GM19035 (cell line): ENCODE data around the gene DLK1.

Experiments used
- ATAC-seq: cut with Tn5 transposase; IDR thresholded peaks from one replicate; pipeline ENCODE4 v1.9.1; 2021; ENCODE audit not compliant: unreplicated experiment

The DLK1 gene

DNA sequence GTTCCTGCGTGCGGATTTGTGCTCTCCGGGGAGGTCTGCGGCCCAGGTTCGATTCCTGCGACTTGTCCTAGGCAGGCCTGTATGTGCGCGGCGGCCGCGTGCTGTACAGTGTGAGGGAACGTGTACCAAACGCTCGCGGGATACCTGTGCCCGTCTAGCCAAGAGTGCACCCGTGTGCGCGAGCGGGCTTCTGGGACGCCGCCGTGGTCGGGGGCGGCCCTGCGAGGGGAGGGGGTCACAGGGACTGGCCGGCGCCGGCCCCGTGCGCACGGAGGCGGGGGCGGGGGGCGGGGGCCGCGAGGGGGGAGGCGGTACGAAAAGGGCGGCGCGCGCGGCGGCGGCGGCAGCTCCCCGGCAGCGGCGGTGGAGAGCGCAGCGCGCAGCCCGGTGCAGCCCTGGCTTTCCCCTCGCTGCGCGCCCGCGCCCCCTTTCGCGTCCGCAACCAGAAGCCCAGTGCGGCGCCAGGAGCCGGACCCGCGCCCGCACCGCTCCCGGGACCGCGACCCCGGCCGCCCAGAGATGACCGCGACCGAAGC is at the start of gene DLK1:
Gene DLK1 (plus strand): TSS at position 343 of the 536 bp plus-strand sequence. CDS start 177 bp downstream, at position 520.
- no peak for ATAC-seq

DNA sequence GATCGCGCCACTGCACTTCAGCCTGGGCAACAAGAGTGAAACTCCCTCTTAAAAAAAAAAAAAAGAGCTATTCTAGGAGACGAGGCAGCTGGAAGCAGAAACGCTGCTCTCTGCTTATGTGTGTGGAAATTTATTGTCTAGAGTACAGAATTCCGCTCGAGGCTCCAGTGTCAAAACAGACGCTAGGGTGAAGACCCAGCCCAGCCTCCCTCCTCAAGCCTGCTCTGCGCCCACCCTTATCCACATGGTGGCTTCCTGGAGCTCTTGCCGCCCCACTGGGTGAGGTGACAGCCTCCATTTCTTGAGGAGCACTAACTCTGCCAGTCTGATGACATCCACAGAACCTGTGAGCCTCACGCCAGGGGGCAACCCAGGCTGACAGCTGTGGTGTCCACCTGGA is 49.5 kb upstream of the DLK1 start:
- no peak for ATAC-seq

- ATAC-seq: no peak
Observed at GRCh38 chr14:100677554-100678468, 48.9 kb upstream of the DLK1 start.

GRCh38 chr14:100678469-100678828 is 48.2 kb upstream of the DLK1 start:
- no peak for ATAC-seq

GRCh38 chr14:100679153-100679552 is 47.5 kb upstream of the DLK1 start:
- ATAC-seq: no peak

DNA sequence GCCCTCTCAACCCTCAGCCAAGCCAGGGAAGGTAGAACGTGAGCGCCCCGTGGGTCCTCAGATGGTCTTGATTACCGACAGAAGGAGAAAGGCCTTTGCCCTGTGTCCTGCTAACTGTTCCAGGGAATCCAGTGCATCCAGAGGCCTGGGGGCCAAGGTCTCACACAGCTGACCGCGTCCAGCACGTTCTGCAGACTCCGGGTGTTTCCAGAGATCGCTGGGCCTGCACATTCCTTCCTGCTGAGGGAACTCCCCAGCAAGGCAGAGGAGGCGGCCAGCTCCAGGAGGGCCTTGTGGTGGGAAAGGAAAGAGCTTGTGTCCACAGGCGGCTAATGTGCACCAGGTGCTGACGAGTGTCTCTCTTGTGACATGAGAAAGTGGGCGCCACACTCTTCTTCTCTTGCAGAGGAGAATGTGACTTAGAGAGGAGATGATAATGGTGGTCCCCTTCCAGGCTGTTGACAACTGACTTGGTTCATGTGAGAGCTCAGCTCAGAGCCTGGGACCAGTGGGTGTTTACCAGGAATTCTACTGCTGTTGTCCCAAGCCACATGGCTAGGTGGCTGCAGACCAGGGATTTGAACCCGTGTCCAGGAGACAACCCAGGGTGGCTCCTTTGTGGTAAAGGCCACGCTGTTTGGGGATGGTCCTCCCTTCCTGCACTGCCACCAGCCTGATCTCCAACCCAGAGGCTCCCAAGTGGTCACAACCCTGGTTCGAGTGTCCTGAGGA is 46.8 kb upstream of the DLK1 start:
- no peak for ATAC-seq

GRCh38 chr14:100680439-100681051 is 46.1 kb upstream of the DLK1 start:
- ATAC-seq: no peak

- ATAC-seq: no peak
Observed at GRCh38 chr14:100681111-100681510, 45.6 kb upstream of the DLK1 start.

GRCh38 chr14:100682749-100683148 is 43.9 kb upstream of the DLK1 start:
- ATAC-seq: no peak

- no peak for ATAC-seq
Observed at GRCh38 chr14:100683578-100683977, 43.1 kb upstream of the DLK1 start.

DNA sequence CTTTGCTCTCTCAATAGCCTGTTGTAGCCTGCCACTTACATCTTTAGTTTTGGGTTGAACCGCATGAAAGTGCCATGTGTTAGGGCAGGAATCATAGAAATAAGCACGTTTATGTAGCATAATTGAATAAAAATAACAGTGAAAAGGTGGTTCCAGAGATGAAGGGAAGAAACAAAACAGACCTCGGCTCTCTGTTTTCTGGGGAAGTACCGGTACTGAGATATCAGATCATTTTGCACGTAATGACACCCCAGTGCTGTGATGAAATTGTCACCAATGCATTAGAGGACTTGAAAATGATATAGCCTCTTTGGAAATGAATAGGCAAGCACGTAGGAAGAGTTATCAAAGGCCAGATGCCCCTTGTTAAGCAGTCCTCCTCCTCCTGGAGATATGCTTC is 42.5 kb upstream of the DLK1 start:
- no peak for ATAC-seq

DNA sequence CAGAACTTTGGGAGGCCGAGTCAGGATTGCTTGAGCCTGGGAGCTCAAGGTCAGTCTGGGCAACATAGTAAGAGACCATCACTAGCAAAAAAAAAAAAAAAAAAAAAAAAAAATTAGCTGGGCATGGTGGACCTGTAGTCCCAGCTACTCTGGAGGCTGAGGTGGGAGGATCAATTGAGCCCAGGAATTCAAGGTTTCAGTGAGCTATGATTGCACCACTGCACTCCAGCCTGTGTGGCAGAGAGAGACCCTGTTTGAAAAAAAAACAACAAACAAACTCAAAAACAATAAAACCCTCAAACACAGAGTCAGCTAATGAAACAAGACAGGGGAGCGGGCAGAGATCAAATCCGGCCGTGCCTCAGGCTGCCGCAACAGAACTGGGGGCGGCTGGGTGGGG is 41.7 kb upstream of the DLK1 start:
- ATAC-seq: no peak

- no peak for ATAC-seq
Observed at GRCh38 chr14:100686858-100687257, 39.8 kb upstream of the DLK1 start.

GRCh38 chr14:100687386-100687785 is 39.3 kb upstream of the DLK1 start:
- no peak for ATAC-seq

GRCh38 chr14:100688051-100688450 is 38.6 kb upstream of the DLK1 start:
- ATAC-seq: no peak

DNA sequence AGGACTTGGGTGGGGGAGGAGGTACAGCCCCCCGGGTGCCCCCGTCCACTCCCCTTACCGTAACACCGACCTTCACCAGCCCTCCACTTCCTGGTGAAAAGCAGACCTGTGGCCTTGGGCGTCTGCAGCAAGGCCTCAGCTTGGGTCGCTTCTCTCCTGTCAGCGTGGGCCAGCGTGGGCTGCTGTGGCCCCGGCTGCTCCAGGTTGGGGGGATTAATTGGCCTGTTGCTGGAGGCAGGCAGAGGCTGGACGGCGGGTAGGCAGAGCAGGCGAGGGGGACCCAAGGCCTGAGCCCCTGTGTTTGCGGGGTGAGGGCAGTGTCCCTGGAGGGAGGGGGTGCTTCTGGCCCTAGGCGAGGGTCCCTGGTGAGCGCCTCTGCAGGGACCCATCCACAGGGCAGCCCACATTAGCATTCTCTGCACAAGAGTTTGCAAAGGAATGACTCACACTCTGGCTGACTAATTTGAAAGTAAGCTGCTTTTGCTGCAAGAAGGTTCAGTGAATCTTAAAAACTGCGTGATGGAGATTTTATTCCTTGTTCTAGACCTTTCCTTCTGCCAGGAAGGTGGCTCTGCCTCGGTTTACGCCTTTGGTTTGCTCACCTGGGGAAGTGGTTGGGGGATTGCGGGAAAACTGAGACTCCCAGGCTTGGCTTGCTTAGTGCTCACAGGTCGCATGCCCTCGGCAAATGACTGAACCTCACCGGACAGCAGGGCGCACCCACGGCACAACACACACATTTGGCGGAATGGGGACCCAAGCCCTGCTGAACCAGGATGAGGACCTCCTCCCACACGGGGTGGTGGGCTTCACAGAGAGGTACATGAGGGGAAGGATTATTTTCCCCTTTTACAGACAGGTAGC is 37.9 kb upstream of the DLK1 start:
- no peak for ATAC-seq

GRCh38 chr14:100690672-100691071 is 36.0 kb upstream of the DLK1 start:
- no peak for ATAC-seq

- no peak for ATAC-seq
Observed at GRCh38 chr14:100691395-100692056, 35.2 kb upstream of the DLK1 start.

DNA sequence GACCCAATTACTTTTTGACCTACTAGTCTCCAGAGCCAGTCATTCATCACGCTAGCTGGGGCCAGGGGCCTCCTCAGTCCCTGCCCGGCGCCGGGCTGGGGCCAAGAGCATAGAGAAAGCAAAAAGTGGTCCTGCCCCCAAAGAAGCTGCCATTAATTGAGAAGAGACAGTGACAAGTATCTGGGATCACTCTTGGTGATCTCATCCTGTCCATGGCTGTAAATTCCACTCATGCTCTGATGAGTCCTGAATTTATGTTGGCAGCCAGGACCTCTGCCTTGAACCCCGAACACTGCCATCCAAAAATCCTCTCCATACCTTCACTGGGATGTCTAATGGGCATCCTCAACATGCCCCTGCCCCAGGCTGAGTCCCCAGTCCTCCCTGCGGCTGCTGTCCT is 34.4 kb upstream of the DLK1 start:
- no peak for ATAC-seq
